Aorta (tissue), 5 donors: ENCODE data around the gene NTPCR. TPM values are rescaled to one million over a fixed set of nuclear protein-coding genes. Genes with fewer than 3 reads are reported as not detected.
A peak's percentile ranks its signal among the peaks of the same experiment; 100 is the strongest.

Experiments used
- ATAC-seq: fragments of 200-7000 bp; cut with Tn5 transposase; one replicate; pipeline ENCODE4 v1.9.1; 2022; ENCODE audit warnings: moderate library complexity; ENCODE audit not compliant: low FRiP score
- DNase-seq, 2 donors: peaks; one replicate each; pipeline ENCODE4 v3.0.0-alpha.2; 2020
- H3K27ac ChIP-seq, 2 donors: one replicate each; pipeline ENCODE4 v1.5.1; 2013; ENCODE audit warnings: low read length in 2 of 2, mild to moderate bottlenecking in 2 of 2, moderate library complexity in 2 of 2, control low read depth in 1 of 2, inconsistent platforms in 1 of 2, low read depth in 1 of 2
- H3K27me3 ChIP-seq, 2 donors: one replicate each; pipeline ENCODE4 v1.6.1; 2013; ENCODE audit warnings: control low read depth in 1 of 2, low read length in 1 of 2, mild to moderate bottlenecking in 1 of 2, moderate library complexity in 1 of 2; ENCODE audit not compliant: insufficient read depth in 2 of 2, control insufficient read depth in 1 of 2
- H3K36me3 ChIP-seq, 2 donors: one replicate each; pipeline ENCODE4 v1.6.1; 2013; ENCODE audit warnings: control low read depth in 1 of 2, low read length in 1 of 2, mild to moderate bottlenecking in 1 of 2; ENCODE audit not compliant: insufficient read depth in 2 of 2, control insufficient read depth in 1 of 2
- H3K4me1 ChIP-seq, 2 donors: one replicate each; pipeline ENCODE4 v1.6.1; 2013; ENCODE audit warnings: low read length in 2 of 2, control low read depth in 1 of 2, mild to moderate bottlenecking in 1 of 2, moderate library complexity in 1 of 2; ENCODE audit not compliant: insufficient read depth in 2 of 2, control insufficient read depth in 1 of 2
- H3K4me3 ChIP-seq, 2 donors: one replicate each; pipeline ENCODE4 v1.5.1; 2013; ENCODE audit warnings: low read length in 2 of 2, control low read depth in 1 of 2, mild to moderate bottlenecking in 1 of 2
- H3K9me3 ChIP-seq: one replicate; pipeline ENCODE4 v1.6.1; 2013; ENCODE audit warnings: mild to moderate bottlenecking, low read length; ENCODE audit not compliant: control insufficient read depth
- WGBS, 2 donors: extraction: QIAGEN DNeasy Blood & Tissue Kit; methylation state at CpG; one replicate each; pipeline ENCODE4 v1.1.7; 2013; 5-methylcytosine and 5-hydroxymethylcytosine counted together
- intact Hi-C, 2 donors: fragments of 100-400 bp; cut with DNase I; formaldehyde crosslinking; loops; one replicate each; pipeline versions ENCODE4 v1.14.2 to v1.15.0; 2022
- polyA plus RNA-seq, 2 donors: library from polyadenylated mRNA; stranded (reverse); fragments of 200-250 nt; gene quantifications; one replicate each; pipeline ENCODE4 v1.2.3, GENCODE V29; 2013
- total RNA-seq, 2 donors: library from RNA; stranded (reverse); fragmentation: NEBNext Ultra II Directional; extraction: Animal tissue kit (Norgen Biotek cat#: 25700); gene quantifications; one replicate each; pipeline ENCODE4 v1.2.1, GENCODE V29; 2021
- donor health status: healthy with polysubstance abuse.
- donor health status: Bipolar disorder and iron deficiency.
- donor health status: DM: no; HTN: no; CAD: no.
- donor health status: DM: no; HTN: no; CAD: no.
- donor health status: DM: yes; HTN: yes; CAD: no.

NTPCR gene
- total and polyA plus RNA-seq, 4 donors = 21.3 to 62.0 (median 31.3) TPM

GRCh38 chr1:232965124-232965911 is 14.9 kb downstream of the NTPCR start:
- no peaks in the 10 kb centered on the region for H3K27me3 ChIP-seq
- H3K4me3 ChIP-seq = no peak overlapping the region
- no peaks in the 10 kb centered on the region for H3K4me1 ChIP-seq
- H3K9me3 ChIP-seq = no peaks in the 10 kb centered on the region
- no peak for DNase-seq
- WGBS, 2 donors = 85 to 87% methylated on average over 10 of the region's 10 CpGs
- ATAC-seq = no peak
- intact Hi-C loops = no loop called here
- no peak overlapping the region for H3K27ac ChIP-seq
- peaks cover 8 to 11% of the 10 kb centered on the region in 2 donors for H3K36me3 ChIP-seq

- 74 to 82% methylated on average over 6 of the region's 6 CpGs for WGBS, 2 donors
- H3K27ac ChIP-seq = no peak overlapping the region
- ATAC-seq (no peak), DNase-seq (no peak)
- H3K4me3 ChIP-seq = no peak overlapping the region
- no peaks in the 10 kb centered on the region for H3K4me1 ChIP-seq
- H3K36me3 ChIP-seq = peaks cover 8 to 13% of the 10 kb centered on the region in 2 donors
- H3K27me3 ChIP-seq = no peaks in the 10 kb centered on the region
- intact Hi-C loops = no loop called here
- no peaks in the 10 kb centered on the region for H3K9me3 ChIP-seq
Observed at GRCh38 chr1:232965912-232966217, 15.5 kb downstream of the NTPCR start.

- Histone ChIP-seq H3K36me3 (peaks cover 8 to 15% of the 10 kb centered on the region in 2 donors), H3K4me1 (no peaks in the 10 kb centered on the region), H3K4me3 (no peak overlapping the region), H3K9me3 (no peaks in the 10 kb centered on the region), H3K27me3 (no peaks in the 10 kb centered on the region), H3K27ac (no peak overlapping the region)
- DNase-seq (no peak), ATAC-seq (no peak)
- intact Hi-C loops = no loop called here
- WGBS, 2 donors = 60 to 73% methylated on average over 4 of the region's 4 CpGs
Observed at GRCh38 chr1:232966663-232967062, 16.3 kb downstream of the NTPCR start.

GRCh38 chr1:232968391-232968790 is 18.0 kb downstream of the NTPCR start:
- no peak for ATAC-seq
- H3K36me3 ChIP-seq = peaks cover 8 to 18% of the 10 kb centered on the region in 2 donors

GRCh38 chr1:232968965-232969364 is 18.6 kb downstream of the NTPCR start:
- no peaks in the 10 kb centered on the region for H3K27me3 ChIP-seq
- no peak overlapping the region for H3K4me3 ChIP-seq
- WGBS, 2 donors = 44% methylated on average over 3 of the region's 3 CpGs
- no peak overlapping the region for H3K27ac ChIP-seq
- intact Hi-C loops = no loop called here
- ATAC-seq = no peak
- peaks cover 8 to 18% of the 10 kb centered on the region in 2 donors for H3K36me3 ChIP-seq
- DNase-seq = peak in 1 of 2 donors; percentile 70
- no peaks in the 10 kb centered on the region for H3K9me3 ChIP-seq
- H3K4me1 ChIP-seq = no peaks in the 10 kb centered on the region

More at GRCh38 chr1:232968391-232968790, 18.0 kb downstream of the NTPCR start:
- Histone ChIP-seq H3K4me3 (no peak overlapping the region), H3K4me1 (no peaks in the 10 kb centered on the region), H3K27me3 (no peaks in the 10 kb centered on the region), H3K9me3 (no peaks in the 10 kb centered on the region), H3K27ac (no peak overlapping the region)
- WGBS, 2 donors = 92 to 96% methylated on average over 5 of the region's 5 CpGs
- intact Hi-C loops = no loop called here
- DNase-seq = no peak

- ATAC-seq = no peak
Observed at GRCh38 chr1:232969799-232970198, 19.4 kb downstream of the NTPCR start.

GRCh38 chr1:232970508-232970907 is 20.1 kb downstream of the NTPCR start:
- peaks cover 8 to 18% of the 10 kb centered on the region in 2 donors for H3K36me3 ChIP-seq
- WGBS, 2 donors = 73 to 92% methylated on average over 4 of the region's 4 CpGs

More at GRCh38 chr1:232969799-232970198, 19.4 kb downstream of the NTPCR start:
- Histone ChIP-seq H3K27me3 (no peaks in the 10 kb centered on the region), H3K27ac (no peak overlapping the region), H3K9me3 (no peaks in the 10 kb centered on the region), H3K4me3 (no peak overlapping the region), H3K4me1 (no peaks in the 10 kb centered on the region), H3K36me3 (peaks cover 8 to 18% of the 10 kb centered on the region in 2 donors)
- intact Hi-C loops = no loop called here
- no peak for DNase-seq
- WGBS, 2 donors = 68 to 78% methylated on average over 5 of the region's 5 CpGs

GRCh38 chr1:232973652-232974611 is 23.5 kb downstream of the NTPCR start:
- H3K27me3 ChIP-seq = no peaks in the 10 kb centered on the region
- ATAC-seq = no peak
- H3K27ac ChIP-seq = no peak overlapping the region
- no peak for DNase-seq
- no peak overlapping the region for H3K4me3 ChIP-seq
- no peaks in the 10 kb centered on the region for H3K4me1 ChIP-seq
- H3K9me3 ChIP-seq = no peaks in the 10 kb centered on the region
- H3K36me3 ChIP-seq = peaks cover 0 to 15% of the 10 kb centered on the region in 2 donors
- intact Hi-C loops = no loop called here
- 82 to 92% methylated on average over 2 of the region's 2 CpGs for WGBS, 2 donors

More at GRCh38 chr1:232970508-232970907, 20.1 kb downstream of the NTPCR start:
- no peaks in the 10 kb centered on the region for H3K27me3 ChIP-seq
- ATAC-seq (no peak), DNase-seq (no peak)
- no peak overlapping the region for H3K27ac ChIP-seq
- intact Hi-C loops = no loop called here
- H3K9me3 ChIP-seq = no peaks in the 10 kb centered on the region
- H3K4me3 ChIP-seq = no peak overlapping the region
- no peaks in the 10 kb centered on the region for H3K4me1 ChIP-seq
